ENCODE data around the gene GALNT9.

GALNT9 gene

GRCh38 chr12:132202929-132203721 is 126.3 kb downstream of the GALNT9 start:
- Histone ChIP-seq H3K36me3 (replicated peaks in 1 of 2; ENCODE audit: control insufficient read depth in 2 of 2, insufficient read depth in 2 of 2, low read length in 2 of 2) (no peaks in the 10 kb centered on the region), H3K4me3 (ENCODE audit: low read length in 2 of 2) (no peak overlapping the region), H3K4me1 (ENCODE audit: control insufficient read depth in 2 of 2, insufficient read depth in 1 of 2, low read depth in 1 of 2, low read length in 2 of 2) (peaks cover 5 to 6% of the 10 kb centered on the region in 2 donors), H2BK12ac (ENCODE audit: low read length) (peak overlapping the region; percentile 82), H3K27me3 (ENCODE audit: control insufficient read depth in 3 of 3, insufficient read depth in 3 of 3, low read depth in 1 of 3, low read length in 3 of 3) (peaks cover 0 to 93% (median 7%) of the 10 kb centered on the region in 3 experiments), H3K9ac (ENCODE audit: low read depth, low read length, poor library complexity) (no peak overlapping the region), H3K23ac (ENCODE audit: low read depth, low read length, poor library complexity) (peak overlapping the region; percentile 85), H3K4me2 (ENCODE audit: insufficient read depth, low read length, poor library complexity, severe bottlenecking) (no peak overlapping the region), H3K27ac (replicated peaks; ENCODE audit: low read length) (no peak overlapping the region), H3K9me3 (replicated peaks in 1 of 2; ENCODE audit: control insufficient read depth in 2 of 2, insufficient read depth in 1 of 2, low read depth in 1 of 2, low read length in 2 of 2) (no peaks in the 10 kb centered on the region), H3K14ac (ENCODE audit: low read length) (peak overlapping the region; percentile 63), H4K91ac (ENCODE audit: low read depth, low read length, poor library complexity) (no peak overlapping the region), H3K4ac (ENCODE audit: low read length) (no peak overlapping the region), H4K8ac (ENCODE audit: low read depth, low read length) (no peak overlapping the region), H3K18ac (ENCODE audit: low read length) (peak overlapping the region; percentile 8), H2AFZ (ENCODE audit: low read length) (no peak overlapping the region), H2AK5ac (ENCODE audit: low read depth, low read length) (no peak overlapping the region), H3K79me1 (ENCODE audit: low read depth, low read length) (no peaks in the 10 kb centered on the region), H2BK15ac (ENCODE audit: low read length) (peak overlapping the region; percentile 24), H2BK5ac (ENCODE audit: low read length) (peak overlapping the region; percentile 39), H2BK120ac (ENCODE audit: low read depth, low read length) (no peak overlapping the region)
- WGBS, 2 donors (ENCODE audit: extremely low coverage in 2 of 2, insufficient read length in 2 of 2, insufficient replicate concordance in 1 of 2), result no CpG with 5 or more reads among the region's 42 CpGs
- DNase-seq (ENCODE audit: low spot score), result no peak

- Histone ChIP-seq H3K27ac (replicated peaks; ENCODE audit: low read length) (no peak overlapping the region), H2AFZ (ENCODE audit: low read length) (no peak overlapping the region), H3K4me1 (ENCODE audit: control insufficient read depth in 2 of 2, insufficient read depth in 1 of 2, low read depth in 1 of 2, low read length in 2 of 2) (peaks cover 6 to 8% of the 10 kb centered on the region in 2 donors), H2BK120ac (ENCODE audit: low read depth, low read length) (no peak overlapping the region), H3K27me3 (ENCODE audit: control insufficient read depth in 3 of 3, insufficient read depth in 3 of 3, low read depth in 1 of 3, low read length in 3 of 3) (peaks cover 0 to 88% (median 6%) of the 10 kb centered on the region in 3 experiments), H4K91ac (ENCODE audit: low read depth, low read length, poor library complexity) (no peak overlapping the region), H2BK15ac (ENCODE audit: low read length) (no peak overlapping the region), H3K9ac (ENCODE audit: low read depth, low read length, poor library complexity) (no peak overlapping the region), H2BK5ac (ENCODE audit: low read length) (peak overlapping the region; percentile 53), H3K14ac (ENCODE audit: low read length) (no peak overlapping the region), H3K18ac (ENCODE audit: low read length) (peak overlapping the region; percentile 38), H3K4me3 (ENCODE audit: low read length in 2 of 2) (no peak overlapping the region), H3K79me1 (ENCODE audit: low read depth, low read length) (no peaks in the 10 kb centered on the region), H3K4ac (ENCODE audit: low read length) (peak overlapping the region; percentile 53), H3K36me3 (replicated peaks in 1 of 2; ENCODE audit: control insufficient read depth in 2 of 2, insufficient read depth in 2 of 2, low read length in 2 of 2) (no peaks in the 10 kb centered on the region), H2BK12ac (ENCODE audit: low read length) (no peak overlapping the region), H3K9me3 (replicated peaks in 1 of 2; ENCODE audit: control insufficient read depth in 2 of 2, insufficient read depth in 1 of 2, low read depth in 1 of 2, low read length in 2 of 2) (no peaks in the 10 kb centered on the region), H2AK5ac (ENCODE audit: low read depth, low read length) (peak overlapping the region; percentile 70), H3K4me2 (ENCODE audit: insufficient read depth, low read length, poor library complexity, severe bottlenecking) (no peak overlapping the region), H3K23ac (ENCODE audit: low read depth, low read length, poor library complexity) (no peak overlapping the region), H4K8ac (ENCODE audit: low read depth, low read length) (no peak overlapping the region)
- DNase-seq (ENCODE audit: low spot score), result no peak
- no CpG with 5 or more reads among the region's 23 CpGs for WGBS, 2 donors (ENCODE audit: extremely low coverage in 2 of 2, insufficient read length in 2 of 2, insufficient replicate concordance in 1 of 2)
These were observed 127.8 kb downstream of the GALNT9 start for GRCh38 chr12:132201391-132202120.

GRCh38 chr12:132200800-132201199 is 128.6 kb downstream of the GALNT9 start:
- Histone ChIP-seq H4K8ac (ENCODE audit: low read depth, low read length) (no peak overlapping the region), H3K18ac (ENCODE audit: low read length) (no peak overlapping the region), H3K4ac (ENCODE audit: low read length) (no peak overlapping the region), H2BK12ac (ENCODE audit: low read length) (peak overlapping the region; percentile 68), H3K23ac (ENCODE audit: low read depth, low read length, poor library complexity) (peak overlapping the region; percentile 62), H3K14ac (ENCODE audit: low read length) (no peak overlapping the region), H3K4me1 (ENCODE audit: control insufficient read depth in 2 of 2, insufficient read depth in 1 of 2, low read depth in 1 of 2, low read length in 2 of 2) (peaks cover 6 to 10% of the 10 kb centered on the region in 2 donors), H3K27me3 (ENCODE audit: control insufficient read depth in 3 of 3, insufficient read depth in 3 of 3, low read depth in 1 of 3, low read length in 3 of 3) (peaks cover 0 to 89% (median 6%) of the 10 kb centered on the region in 3 experiments), H3K9ac (ENCODE audit: low read depth, low read length, poor library complexity) (no peak overlapping the region), H3K9me3 (replicated peaks in 1 of 2; ENCODE audit: control insufficient read depth in 2 of 2, insufficient read depth in 1 of 2, low read depth in 1 of 2, low read length in 2 of 2) (no peaks in the 10 kb centered on the region), H3K27ac (replicated peaks; ENCODE audit: low read length) (no peak overlapping the region), H3K36me3 (replicated peaks in 1 of 2; ENCODE audit: control insufficient read depth in 2 of 2, insufficient read depth in 2 of 2, low read length in 2 of 2) (no peaks in the 10 kb centered on the region), H2BK5ac (ENCODE audit: low read length) (peak overlapping the region; percentile 53), H4K91ac (ENCODE audit: low read depth, low read length, poor library complexity) (no peak overlapping the region), H3K4me2 (ENCODE audit: insufficient read depth, low read length, poor library complexity, severe bottlenecking) (no peak overlapping the region), H3K4me3 (ENCODE audit: low read length in 2 of 2) (peak overlapping the region in 1 of 2 donors; percentile 21), H2BK15ac (ENCODE audit: low read length) (peak overlapping the region; percentile 4), H3K79me1 (ENCODE audit: low read depth, low read length) (no peaks in the 10 kb centered on the region), H2BK120ac (ENCODE audit: low read depth, low read length) (no peak overlapping the region), H2AK5ac (ENCODE audit: low read depth, low read length) (no peak overlapping the region), H2AFZ (ENCODE audit: low read length) (no peak overlapping the region)
- no CpG with 5 or more reads among the region's 19 CpGs for WGBS, 2 donors (ENCODE audit: extremely low coverage in 2 of 2, insufficient read length in 2 of 2, insufficient replicate concordance in 1 of 2)
- no peak for DNase-seq (ENCODE audit: low spot score)
